GM19452 (cell line): ENCODE measurements around the gene ODR4.
"Not testable (repeated sequence)": the region's sequence is repeated elsewhere in the genome, so short reads cannot be mapped to it uniquely, and the experiment has no call there.

Source experiments
- ATAC-seq: cut with Tn5 transposase; IDR thresholded peaks from one replicate; pipeline ENCODE4 v1.9.1; 2021; ENCODE audit not compliant: unreplicated experiment

The ODR4 gene

DNA sequence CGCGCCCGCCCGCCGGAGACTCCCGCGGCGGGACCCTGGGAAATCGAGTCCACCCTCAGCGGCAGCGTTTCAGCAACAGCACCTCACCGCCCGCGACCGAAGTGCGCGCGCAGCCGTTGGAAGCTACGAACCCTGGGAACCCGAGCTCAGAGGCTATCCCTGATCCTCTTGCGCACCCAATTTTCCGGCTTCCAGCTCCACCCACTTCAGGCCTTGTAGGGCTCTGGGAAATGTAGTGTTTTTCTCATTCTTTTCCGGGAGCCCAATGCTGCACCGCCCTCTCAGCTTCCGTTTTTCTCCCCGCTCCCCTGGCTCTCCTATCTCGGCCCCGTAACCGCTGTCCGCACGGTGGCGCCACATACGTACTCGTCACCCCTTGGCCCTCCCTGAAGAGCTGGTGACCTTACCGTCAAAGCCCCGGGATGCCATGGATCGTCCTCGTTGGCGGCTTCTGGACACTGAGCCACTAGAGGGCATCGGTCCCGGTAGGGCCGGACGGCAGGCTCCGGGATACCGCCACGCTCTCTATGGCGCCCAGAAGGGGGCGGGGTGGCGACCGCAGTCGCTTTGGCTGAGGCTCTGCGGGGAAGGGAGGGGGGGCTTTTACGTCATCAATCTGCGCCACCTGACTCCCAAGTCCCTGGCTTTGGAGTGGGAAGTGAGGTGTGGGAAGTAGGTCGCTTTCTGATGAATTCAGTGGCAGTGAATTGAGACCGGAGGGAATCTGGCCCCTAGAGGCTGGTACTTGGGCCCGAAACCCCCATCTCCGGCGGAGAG is at the start of gene ODR4, which contains the start of gene TPR:
Gene ODR4, plus strand, starts transcription at position 687 of the 777 bp plus-strand sequence. CDS start 3,948 bp downstream, outside the sequence.
Gene TPR, minus strand, starts transcription at position 102 of the 777 bp plus-strand sequence. CDS start 225 bp downstream, outside the sequence.
- peak; percentile 81 for ATAC-seq

DNA sequence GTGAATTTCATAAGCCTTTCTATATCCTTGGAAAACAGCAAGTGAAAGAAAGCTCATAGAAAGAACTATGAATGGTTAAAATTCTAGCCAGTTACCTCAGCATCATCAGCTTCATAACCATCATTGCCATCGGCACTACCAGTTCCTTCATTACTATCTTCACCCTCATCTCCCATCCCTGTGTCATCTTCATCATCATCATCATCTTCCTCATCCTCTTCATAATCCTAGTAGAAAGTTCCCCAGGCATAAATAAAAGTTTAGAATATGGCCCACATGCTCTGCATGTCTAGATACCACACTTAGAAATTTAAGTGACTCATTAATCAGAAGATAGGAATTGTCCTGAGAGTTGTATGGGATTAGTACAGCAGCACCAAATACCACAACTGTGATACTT is 49.6 kb upstream of the ODR4 start:
- ATAC-seq = no peak

- ATAC-seq = no peak
Observed at GRCh38 chr1:186327331-186327730, 48.3 kb upstream of the ODR4 start.

- ATAC-seq = no peak
Observed at GRCh38 chr1:186330758-186331157, 44.9 kb upstream of the ODR4 start.

GRCh38 chr1:186337554-186337953 is 38.1 kb upstream of the ODR4 start:
- no peak for ATAC-seq

DNA sequence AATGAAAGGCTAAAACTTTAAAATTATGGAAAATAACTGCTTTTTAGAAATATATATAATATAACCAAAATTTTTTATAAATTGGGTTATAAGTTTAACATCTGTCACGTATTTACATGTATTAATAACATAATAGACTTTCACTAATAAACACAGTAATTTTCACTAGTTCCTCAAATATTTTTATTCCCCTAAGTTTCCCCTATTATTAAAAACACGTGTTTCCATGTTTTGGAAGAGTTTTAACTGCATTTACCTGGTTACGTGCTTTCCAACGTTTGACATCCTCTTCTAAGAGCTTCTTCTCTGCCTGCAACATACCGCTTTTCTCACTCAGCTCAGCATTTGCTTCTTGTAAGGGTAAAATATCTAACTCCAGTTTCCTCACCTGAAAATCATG is 34.9 kb upstream of the ODR4 start:
- ATAC-seq = no peak

- not testable (repeated sequence) for ATAC-seq
Observed at GRCh38 chr1:186347837-186348691, 27.6 kb upstream of the ODR4 start.

- ATAC-seq = peak; percentile 40
Observed at GRCh38 chr1:186374303-186375151, 1.1 kb upstream of the ODR4 start.

GRCh38 chr1:186375929-186376319 is 286 bp downstream of the ODR4 start:
- ATAC-seq = no peak

DNA sequence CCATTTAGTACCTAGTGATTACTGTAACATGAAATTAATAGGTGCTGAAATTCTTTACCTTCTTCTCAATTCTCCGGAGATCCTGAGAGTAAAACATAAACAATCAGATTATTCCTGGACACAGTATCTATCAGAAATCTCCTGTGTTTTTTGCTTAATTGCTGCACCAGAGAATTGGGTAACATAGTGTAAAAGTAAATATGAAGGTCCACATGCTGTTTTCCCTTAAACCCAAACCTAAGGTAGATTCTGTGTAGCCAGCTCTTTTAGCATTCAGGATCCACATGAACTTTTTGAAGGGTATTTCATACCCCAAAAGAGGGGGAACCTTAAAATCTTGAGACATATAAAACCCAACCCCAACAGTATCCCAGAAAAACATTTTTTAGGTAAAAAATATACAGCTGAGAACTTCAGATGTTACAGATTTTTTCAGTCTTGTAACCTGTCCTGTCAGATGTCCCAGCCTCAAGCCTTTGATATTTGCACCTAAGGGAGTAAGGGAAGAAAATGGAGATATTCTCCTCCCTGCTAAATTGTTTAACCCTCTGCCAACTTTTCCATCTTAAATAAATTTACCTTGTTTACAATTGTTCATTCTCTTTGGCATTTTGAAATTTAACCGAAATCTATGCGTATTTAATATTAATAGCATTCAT is 11.2 kb downstream of the ODR4 start:
- no peak for ATAC-seq

DNA sequence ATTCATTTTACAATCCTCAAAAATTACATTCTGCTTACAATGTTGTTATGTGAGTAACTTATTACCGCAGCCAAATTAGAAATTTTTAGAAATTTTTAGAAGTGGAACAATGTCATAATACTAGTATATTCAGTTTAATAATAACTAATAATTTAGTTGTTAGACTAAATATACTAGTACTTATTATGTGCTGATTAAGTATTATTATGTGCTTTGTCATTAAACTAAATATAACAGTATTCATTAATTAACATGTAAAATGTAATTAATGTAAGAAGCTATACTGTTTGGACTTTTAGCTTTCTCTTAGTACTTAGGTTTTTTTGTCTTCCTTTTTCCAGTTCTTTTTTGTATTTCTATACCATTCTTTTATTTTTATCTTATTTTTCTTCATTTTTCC is 15.3 kb downstream of the ODR4 start:
- ATAC-seq = no peak

DNA sequence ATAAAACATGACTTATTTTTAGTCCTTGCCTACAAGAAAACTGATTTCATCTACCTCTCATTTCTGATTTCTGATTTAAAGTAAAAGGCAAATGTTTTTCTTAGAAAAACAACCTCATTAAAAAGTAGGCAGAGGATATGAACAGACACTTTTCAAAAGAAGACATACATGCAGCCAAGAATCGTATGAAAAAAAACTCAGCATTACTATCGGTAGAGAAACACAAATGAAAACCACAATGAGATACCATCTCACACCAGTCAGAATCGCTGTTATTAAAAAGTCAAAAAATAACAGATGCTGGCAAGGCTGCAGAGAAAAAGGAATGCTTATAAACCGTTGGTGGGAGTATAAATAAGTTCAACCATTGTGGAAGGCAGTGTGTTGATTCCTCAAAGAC is 16.2 kb downstream of the ODR4 start:
- no peak for ATAC-seq

GRCh38 chr1:186392711-186393110 is 17.1 kb downstream of the ODR4 start:
- ATAC-seq = not testable (repeated sequence)

GRCh38 chr1:186401446-186401845 is 25.8 kb downstream of the ODR4 start:
- ATAC-seq = not testable (repeated sequence)

DNA sequence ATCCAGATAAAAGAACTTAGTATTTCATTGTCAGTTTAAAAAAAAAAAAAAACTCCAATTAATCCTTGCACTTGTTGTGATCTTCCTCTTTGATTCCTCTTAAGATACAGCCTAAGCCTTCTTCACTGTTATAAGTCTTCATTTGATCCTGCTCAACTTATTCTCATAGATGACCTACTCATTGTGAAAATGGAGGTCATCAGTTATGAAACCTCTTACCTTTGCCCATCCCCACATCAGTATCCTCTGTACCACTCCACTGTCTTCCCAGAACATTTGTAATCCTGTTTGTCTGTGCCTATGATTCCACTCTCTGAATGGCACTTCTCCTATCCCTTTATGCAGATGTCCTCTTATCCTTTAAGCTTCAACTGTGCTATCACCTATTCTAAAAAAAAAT is 28.0 kb downstream of the ODR4 start:
- ATAC-seq = no peak

DNA sequence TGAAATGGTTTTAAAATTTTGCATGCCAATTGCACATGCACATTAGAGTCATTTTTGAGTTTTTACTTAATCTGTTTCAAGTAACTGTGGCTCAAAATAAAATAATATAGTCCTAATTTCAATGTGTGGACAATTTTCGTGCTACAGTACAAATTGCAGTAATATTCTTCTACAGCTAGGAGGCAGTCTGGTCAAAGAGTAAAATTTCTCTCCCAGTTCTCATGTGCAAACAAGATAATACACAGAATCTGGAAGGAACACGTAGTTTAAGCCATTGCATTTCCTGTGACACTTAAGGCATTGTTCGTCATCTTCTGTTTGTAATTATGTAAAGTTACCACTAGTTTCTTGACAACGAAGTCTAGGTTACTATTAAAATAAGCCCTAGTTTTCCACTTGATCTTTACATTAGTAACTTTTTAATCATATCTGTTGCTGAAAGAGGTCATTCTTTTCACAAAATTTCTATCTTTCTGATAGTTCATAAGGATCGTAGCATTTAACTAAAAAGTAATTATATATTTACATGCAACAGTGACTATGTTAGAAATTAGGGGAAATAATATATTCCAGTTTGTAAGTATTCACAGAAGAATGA is 28.9 kb downstream of the ODR4 start:
- peak; percentile 68 for ATAC-seq

DNA sequence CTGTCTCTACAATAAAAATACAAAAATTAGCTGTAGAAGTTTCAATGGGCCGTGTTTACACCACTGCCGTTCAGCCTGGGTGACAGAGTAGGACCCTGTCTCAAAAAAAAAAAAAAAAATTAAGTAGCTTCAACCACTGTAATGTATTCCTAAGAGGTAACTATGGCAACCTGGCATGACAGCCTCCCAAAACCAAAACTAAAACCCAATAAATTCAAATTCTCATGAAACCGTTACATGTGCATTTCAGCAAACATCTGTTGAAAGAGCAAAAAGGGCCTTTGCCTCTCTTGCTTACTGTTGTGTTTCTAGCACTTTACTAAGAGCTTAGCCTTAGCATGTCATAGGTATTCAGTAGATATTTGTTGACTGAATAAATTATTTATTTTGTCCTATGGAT is 33.5 kb downstream of the ODR4 start:
- ATAC-seq = no peak

DNA sequence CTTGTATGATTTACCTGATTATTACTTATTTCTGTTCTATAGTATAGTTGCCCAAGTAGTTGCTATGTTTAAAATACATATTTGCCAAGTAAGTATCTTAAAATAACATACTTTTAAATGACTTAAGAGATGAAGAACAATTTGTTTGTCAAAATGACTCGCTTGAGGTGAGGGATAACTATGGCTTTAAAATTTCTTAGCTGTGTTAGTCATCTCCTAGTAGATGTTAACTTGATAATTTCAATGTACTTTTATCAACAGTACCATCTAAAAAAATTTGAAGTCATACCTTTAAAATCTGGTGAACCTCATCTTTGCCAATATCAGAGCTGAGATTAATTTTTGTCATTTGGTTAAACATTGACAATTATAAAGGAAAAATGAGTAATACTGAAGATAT is 37.7 kb downstream of the ODR4 start:
- ATAC-seq = no peak

GRCh38 chr1:186418503-186418902 is 42.9 kb downstream of the ODR4 start:
- ATAC-seq = no peak

GRCh38 chr1:186420311-186420710 is 44.7 kb downstream of the ODR4 start:
- no peak for ATAC-seq
